Measurements from ENCODE around the gene SYNGR2.
A peak's percentile ranks its signal among the peaks of the same experiment; 100 is the strongest.

SYNGR2 gene

GRCh38 chr17:78206298-78206697 lies 37.9 kb downstream of the SYNGR2 start:
- no peak for DNase-seq

GRCh38 chr17:78208486-78208885 lies 40.1 kb downstream of the SYNGR2 start:
- no peak for DNase-seq

- no peak for DNase-seq
Measured at GRCh38 chr17:78210111-78210510, 41.7 kb downstream of the SYNGR2 start.

GRCh38 chr17:78211032-78211431 lies 42.7 kb downstream of the SYNGR2 start:
- no peak for DNase-seq

- peak; percentile 89 for DNase-seq
Measured at GRCh38 chr17:78214016-78214705, 45.8 kb downstream of the SYNGR2 start, which contains the start of gene BIRC5. Gene BIRC5 (plus strand): TSS chr17:78214253. CDS start chr17:78214317, 64 bp downstream.

- DNase-seq, result no peak
Measured at GRCh38 chr17:78214706-78215061, 46.3 kb downstream of the SYNGR2 start.

GRCh38 chr17:78219396-78220150 lies 51.2 kb downstream of the SYNGR2 start:
- DNase-seq, result no peak
